Measurements from ENCODE around the gene CDK2AP2. TPM values are rescaled to one million over a fixed set of nuclear protein-coding genes. Genes with fewer than 3 reads are reported as not detected.

Gene CDK2AP2
- total RNA-seq, 3 donors from 2014 or later (not counting 1 experiment from before 2014, with no cell fraction given): 57.9 to 67.7 (median 65.5) TPM

GRCh38 chr11:67492801-67493547 is 15.0 kb downstream of the CDK2AP2 start:
- Mint-ChIP-seq H3K27me3 (ENCODE audit: low read depth in 2 of 2) (no peaks in the 10 kb centered on the region), H3K36me3 (no peaks in the 10 kb centered on the region), H3K4me3 (no peak overlapping the region), H3K4me1 (peaks cover 7 to 12% of the 10 kb centered on the region in 2 donors), H3K27ac (no peak overlapping the region), H3K9me3 (no peaks in the 10 kb centered on the region)
- WGBS (ENCODE audit: insufficient coverage): 89% methylated on average over 46 of the region's 46 CpGs
- Histone ChIP-seq H3K9me3 (ENCODE audit: control insufficient read depth, insufficient read depth, low read length) (no peaks in the 10 kb centered on the region), H3K27ac (ENCODE audit: low read length) (no peak overlapping the region), H3K27me3 (ENCODE audit: control insufficient read depth, insufficient read depth, low read length) (no peaks in the 10 kb centered on the region), H3K36me3 (ENCODE audit: control insufficient read depth, insufficient read depth, low read length) (peaks cover 87% of the 10 kb centered on the region), H3K4me3 (ENCODE audit: low read length) (no peak overlapping the region), H3K4me1 (ENCODE audit: control insufficient read depth, insufficient read depth, low read length) (peaks cover 6% of the 10 kb centered on the region)
- TF ChIP-seq CTCF (IDR thresholded peaks at IDR 0.05): no peak
- ATAC-seq: no peak
- DNase-seq: no peak
- intact Hi-C loops (cut with micrococcal nuclease): no loop called here

GRCh38 chr11:67492069-67492727 is 15.8 kb downstream of the CDK2AP2 start:
- Mint-ChIP-seq H3K36me3 (no peaks in the 10 kb centered on the region), H3K4me1 (peaks cover 14 to 19% of the 10 kb centered on the region in 2 donors), H3K9me3 (no peaks in the 10 kb centered on the region), H3K27me3 (ENCODE audit: low read depth in 2 of 2) (no peaks in the 10 kb centered on the region), H3K4me3 (no peak overlapping the region), H3K27ac (no peak overlapping the region)
- H3K36me3 ChIP-seq (ENCODE audit: control insufficient read depth, insufficient read depth, low read length): peaks cover 85% of the 10 kb centered on the region
- no peak overlapping the region for H3K27ac ChIP-seq (ENCODE audit: low read length)
- H3K9me3 ChIP-seq (ENCODE audit: control insufficient read depth, insufficient read depth, low read length): no peaks in the 10 kb centered on the region
- H3K4me3 ChIP-seq (ENCODE audit: low read length): no peak overlapping the region
- WGBS (ENCODE audit: insufficient coverage): 95% methylated on average over 19 of the region's 19 CpGs
- ATAC-seq (no peak), DNase-seq (no peak)
- no peaks in the 10 kb centered on the region for H3K27me3 ChIP-seq (ENCODE audit: control insufficient read depth, insufficient read depth, low read length)
- intact Hi-C loops (cut with micrococcal nuclease): no loop called here
- H3K4me1 ChIP-seq (ENCODE audit: control insufficient read depth, insufficient read depth, low read length): peaks cover 12% of the 10 kb centered on the region
- no peak for TF ChIP-seq CTCF (IDR thresholded peaks at IDR 0.05)

DNA sequence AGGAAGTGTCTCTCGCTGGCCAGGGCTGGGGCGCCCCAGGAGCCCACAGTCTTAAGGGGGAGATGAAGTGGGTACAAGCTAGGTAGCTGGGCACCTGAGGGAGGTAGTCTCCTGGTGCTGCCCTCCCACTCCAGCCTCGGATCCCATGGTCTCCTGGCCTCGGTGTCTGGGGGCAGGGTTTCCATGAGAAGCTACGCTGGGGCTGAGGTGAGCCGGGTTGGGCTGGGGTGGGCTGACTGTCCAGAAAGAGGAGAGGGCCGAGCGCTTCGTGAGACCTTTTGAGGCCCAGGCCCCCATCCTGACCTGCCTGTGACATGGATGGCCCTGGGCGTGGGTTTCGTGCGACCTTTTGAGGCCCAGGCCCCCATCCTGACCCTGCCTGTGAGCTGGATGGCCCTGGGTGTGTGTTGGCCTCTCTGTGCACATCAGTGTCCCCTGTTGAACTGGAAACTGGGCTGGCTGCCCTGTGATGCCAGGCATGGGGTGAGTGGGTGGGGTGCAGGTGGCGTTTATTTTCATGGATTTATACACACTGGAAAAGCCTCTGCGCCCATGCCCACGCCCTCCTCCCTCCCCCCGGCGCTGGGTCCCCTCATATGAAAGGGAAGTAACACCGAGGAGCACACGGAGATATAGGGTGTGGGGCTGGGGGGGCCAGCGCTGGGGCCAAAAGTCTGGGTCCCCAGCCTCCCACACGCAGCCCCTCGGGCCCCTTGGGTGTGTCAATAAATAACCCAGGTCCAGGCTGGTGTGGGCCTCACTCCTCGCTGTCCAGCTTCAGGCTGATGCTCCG is 16.5 kb downstream of the CDK2AP2 start:
- H3K9me3 ChIP-seq (ENCODE audit: control insufficient read depth, insufficient read depth, low read length): no peaks in the 10 kb centered on the region
- H3K4me1 ChIP-seq (ENCODE audit: control insufficient read depth, insufficient read depth, low read length): peaks cover 19% of the 10 kb centered on the region
- H3K4me3 Mint-ChIP-seq: no peak overlapping the region
- DNase-seq: no peak
- no peaks in the 10 kb centered on the region for H3K27me3 ChIP-seq (ENCODE audit: control insufficient read depth, insufficient read depth, low read length)
- no peaks in the 10 kb centered on the region for H3K27me3 Mint-ChIP-seq (ENCODE audit: low read depth in 2 of 2)
- peak overlapping the region in 1 of 2 donors; percentile 33 for H3K27ac Mint-ChIP-seq
- no peak for TF ChIP-seq CTCF (IDR thresholded peaks at IDR 0.05)
- peaks cover 85% of the 10 kb centered on the region for H3K36me3 ChIP-seq (ENCODE audit: control insufficient read depth, insufficient read depth, low read length)
- H3K4me3 ChIP-seq (ENCODE audit: low read length): no peak overlapping the region
- no peaks in the 10 kb centered on the region for H3K36me3 Mint-ChIP-seq
- H3K4me1 Mint-ChIP-seq: peaks cover 15 to 21% of the 10 kb centered on the region in 2 donors
- no peak for ATAC-seq
- intact Hi-C loops (cut with micrococcal nuclease): no loop called here
- no peak overlapping the region for H3K27ac ChIP-seq (ENCODE audit: low read length)
- 93% methylated on average over 24 of the region's 24 CpGs for WGBS (ENCODE audit: insufficient coverage)
- H3K9me3 Mint-ChIP-seq: no peaks in the 10 kb centered on the region

Data from natural killer cell (primary cell).